ENCODE data around the gene FCER1G.

- TF ChIP-seq POLR2A (IDR thresholded peaks at IDR 0.05) (no peak), CTCF (IDR thresholded peaks at IDR 0.05) (no peak), POLR2AphosphoS5 (IDR thresholded peaks at IDR 0.05) (no peak)
Observed at GRCh38 chr1:161173711-161174110, 41.4 kb upstream of the FCER1G start.
